ENCODE measurements around the gene CCNDBP1.
"Not testable (repeated sequence)": the region's sequence is repeated elsewhere in the genome, so short reads cannot be mapped to it uniquely, and the experiment has no call there.

The CCNDBP1 gene

DNA sequence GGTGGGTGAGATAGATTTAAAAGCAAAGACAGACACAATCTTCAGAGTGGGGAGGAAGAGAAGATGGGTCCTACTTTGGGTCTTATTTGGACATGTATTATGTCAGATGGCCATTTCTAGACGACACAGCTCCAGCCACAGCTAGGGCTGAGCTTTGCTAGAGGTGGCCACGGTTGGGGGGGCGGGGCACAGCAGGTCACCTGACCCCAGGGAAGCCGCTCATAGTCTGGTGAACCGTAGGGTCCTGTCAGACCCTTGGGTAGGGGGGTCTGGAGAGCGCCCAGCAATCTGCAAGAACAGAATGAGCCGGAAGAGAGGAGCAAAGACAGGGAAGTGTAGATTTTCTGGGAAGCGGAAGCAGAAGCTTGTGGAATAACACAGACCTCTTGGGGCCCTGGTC is 29.0 kb downstream of the CCNDBP1 start:
- Mint-ChIP-seq H3K27me3 (peaks cover 20 to 39% of the 10 kb centered on the region in 2 donors), H3K9me3 (no peaks in the 10 kb centered on the region), H3K36me3 (ENCODE audit: insufficient read depth) (peaks cover 3% of the 10 kb centered on the region), H3K27ac (no peak overlapping the region), H3K4me1 (ENCODE audit: low read depth in 2 of 2) (no peaks in the 10 kb centered on the region), H3K4me3 (no peak overlapping the region)
- ATAC-seq (replicated peaks) (no peak), DNase-seq (no peak)

DNA sequence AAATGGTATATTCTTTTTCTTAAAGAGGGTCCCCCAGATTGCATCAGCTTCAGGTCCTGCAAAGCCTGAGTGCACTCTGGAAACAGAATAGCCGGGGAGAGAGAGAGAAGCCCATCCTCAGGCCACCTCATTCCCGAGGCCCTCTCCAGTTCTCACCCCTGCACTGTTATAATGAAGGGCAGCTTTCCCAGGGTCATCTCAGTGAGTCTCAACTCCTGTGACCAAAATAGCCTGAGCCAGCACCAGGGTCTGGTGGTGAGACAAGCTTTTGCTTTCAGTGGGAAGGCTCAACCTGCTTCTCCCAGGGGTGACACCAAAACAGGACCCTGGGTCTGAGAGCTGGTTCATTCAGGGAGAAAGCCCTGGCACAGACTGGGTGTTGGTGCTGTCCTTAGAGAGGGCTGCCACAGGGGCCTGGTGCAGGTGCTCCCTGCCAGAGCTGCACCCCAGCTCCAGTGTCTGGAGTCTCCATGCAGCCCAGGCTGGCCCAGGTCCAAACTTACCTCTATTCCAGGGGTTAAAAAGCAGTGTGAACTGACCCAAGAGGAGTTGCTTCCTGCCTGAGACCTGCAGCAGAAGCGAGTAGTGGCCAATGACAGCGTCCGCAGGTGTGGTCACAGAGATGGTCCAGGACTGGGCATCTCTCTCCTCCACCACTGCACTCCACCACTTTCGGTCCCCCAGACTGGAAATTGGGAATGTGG is 29.5 kb downstream of the CCNDBP1 start:
- H3K9me3 Mint-ChIP-seq: no peaks in the 10 kb centered on the region
- DNase-seq: no peak
- no peak for ATAC-seq (replicated peaks)
- H3K4me1 Mint-ChIP-seq (ENCODE audit: low read depth in 2 of 2): no peaks in the 10 kb centered on the region
- H3K36me3 Mint-ChIP-seq (ENCODE audit: insufficient read depth): peaks cover 3% of the 10 kb centered on the region
- H3K4me3 Mint-ChIP-seq: no peak overlapping the region
- no peak overlapping the region for H3K27ac Mint-ChIP-seq
- H3K27me3 Mint-ChIP-seq: peaks cover 20 to 34% of the 10 kb centered on the region in 2 donors

DNA sequence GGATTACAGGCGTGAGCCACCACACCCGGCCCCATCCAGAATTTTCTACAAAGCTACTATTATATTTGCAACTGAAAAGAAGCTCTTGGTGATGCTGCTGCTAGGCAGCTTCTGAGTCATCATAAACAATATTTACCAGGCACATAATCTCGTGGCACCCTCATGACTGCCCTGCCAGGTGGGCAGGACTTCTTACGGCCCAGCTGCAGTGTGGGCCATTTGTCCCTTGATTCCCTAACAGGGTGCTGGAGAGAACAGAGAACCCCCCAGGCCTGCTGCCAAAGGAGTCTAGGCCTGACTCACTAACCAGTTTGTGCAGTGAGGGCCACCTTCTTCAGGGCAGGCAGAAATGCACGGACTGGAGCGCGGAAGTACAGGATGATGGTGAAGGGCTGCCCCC is 30.8 kb downstream of the CCNDBP1 start:
- no peak overlapping the region for H3K27ac Mint-ChIP-seq
- no peak for DNase-seq
- H3K27me3 Mint-ChIP-seq: peaks cover 18 to 34% of the 10 kb centered on the region in 2 donors

DNA sequence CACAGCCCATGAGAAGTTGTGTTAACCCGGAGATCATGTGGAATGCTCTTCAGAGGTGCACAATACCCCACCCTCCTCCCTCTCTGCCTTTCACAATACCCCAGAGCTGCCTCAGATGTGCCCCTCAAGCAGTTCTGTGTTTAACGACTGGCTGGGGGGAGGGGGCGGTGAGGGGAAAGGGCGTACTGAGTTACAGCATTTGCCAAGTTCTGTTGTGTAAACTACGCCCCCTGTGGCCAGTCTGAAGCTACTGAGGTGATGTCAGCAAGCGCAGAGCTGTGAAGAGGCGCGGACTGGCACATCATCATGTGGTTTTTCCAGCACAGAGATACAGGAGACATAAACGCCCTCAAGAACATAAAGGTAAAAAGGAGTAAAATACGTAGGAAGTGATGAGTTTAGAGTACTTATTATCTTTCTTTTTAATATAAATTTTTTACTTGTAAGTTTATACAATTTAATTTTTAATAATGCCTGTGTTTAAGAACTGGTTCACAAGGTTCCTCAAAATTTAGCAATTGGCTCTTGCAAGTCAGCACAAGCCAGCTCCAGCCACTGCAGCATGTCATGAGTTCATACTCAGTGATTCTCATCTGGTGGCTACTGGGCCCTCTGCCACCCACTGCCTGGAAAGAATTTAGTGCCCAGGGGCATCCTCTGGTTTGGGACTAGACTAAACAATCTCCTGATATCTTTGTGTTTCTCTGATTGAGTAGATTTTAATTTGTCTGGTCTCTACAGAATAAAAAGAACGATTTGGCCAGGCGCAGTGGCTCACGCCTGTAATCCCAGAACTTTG is 33.9 kb downstream of the CCNDBP1 start:
- Mint-ChIP-seq H3K27ac (no peak overlapping the region), H3K27me3 (peaks cover 19 to 33% of the 10 kb centered on the region in 2 donors), H3K9me3 (no peaks in the 10 kb centered on the region), H3K36me3 (ENCODE audit: insufficient read depth) (no peaks in the 10 kb centered on the region), H3K4me3 (no peak overlapping the region), H3K4me1 (ENCODE audit: low read depth in 2 of 2) (peaks cover 0 to 11% of the 10 kb centered on the region in 2 donors)
- ATAC-seq (replicated peaks): no peak
- no peak for DNase-seq

More for the DNA sequence above, 30.8 kb downstream of the CCNDBP1 start:
- ATAC-seq (replicated peaks): no peak
- no peaks in the 10 kb centered on the region for H3K36me3 Mint-ChIP-seq (ENCODE audit: insufficient read depth)
- no peak overlapping the region for H3K4me3 Mint-ChIP-seq
- H3K9me3 Mint-ChIP-seq: no peaks in the 10 kb centered on the region
- peaks cover 0 to 9% of the 10 kb centered on the region in 2 donors for H3K4me1 Mint-ChIP-seq (ENCODE audit: low read depth in 2 of 2)

DNA sequence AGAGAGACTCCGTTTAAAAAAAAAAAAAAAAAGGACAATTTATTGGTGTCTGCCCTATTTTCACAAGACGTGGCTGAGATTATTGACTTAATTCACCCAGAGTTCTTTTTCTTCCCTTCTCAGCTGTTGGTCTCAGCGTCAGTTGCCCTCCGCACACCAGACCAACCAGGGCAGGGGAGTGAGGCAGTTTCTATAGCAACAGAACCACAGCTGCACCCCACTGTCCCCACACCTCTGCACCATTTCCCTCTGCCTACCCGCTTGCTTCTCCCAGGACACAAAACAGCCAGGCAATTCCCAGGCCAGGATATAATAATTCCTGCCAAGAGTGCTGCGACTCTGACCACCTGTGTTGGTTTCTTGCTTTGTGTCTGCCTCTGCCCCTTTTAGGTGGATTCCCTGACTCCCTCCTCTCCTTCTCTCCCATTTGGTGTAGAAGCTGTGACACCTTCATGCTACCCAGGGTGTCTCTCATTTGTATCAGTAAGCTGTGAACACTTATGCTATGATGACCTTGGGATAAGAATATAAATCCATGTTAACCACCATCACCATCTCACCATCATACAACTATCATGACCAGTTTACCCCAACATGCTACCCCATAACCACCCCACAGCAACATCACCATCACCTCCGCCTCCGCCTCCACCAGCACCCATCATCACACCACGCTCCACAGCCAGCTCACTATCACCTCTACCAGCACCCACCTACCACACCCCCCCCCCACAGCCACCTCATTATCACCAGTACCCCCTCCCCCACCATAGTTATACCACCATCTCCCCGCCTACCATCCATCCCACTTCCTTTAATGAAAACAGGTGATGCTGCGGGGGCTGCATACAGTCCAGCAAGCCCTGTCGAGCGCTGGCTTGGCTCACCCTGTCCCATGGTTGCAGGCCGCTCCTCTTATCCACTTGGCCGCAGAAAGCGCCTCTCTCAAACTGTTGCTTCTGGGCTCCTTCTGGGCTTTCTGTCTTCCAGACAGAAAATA is 35.0 kb downstream of the CCNDBP1 start:
- H3K27ac Mint-ChIP-seq: peak overlapping the region in 1 of 2 donors; percentile 59
- peak; percentile 43 for ATAC-seq (replicated peaks)
- peak overlapping the region in 1 of 2 donors; percentile 30 for H3K4me3 Mint-ChIP-seq
- H3K27me3 Mint-ChIP-seq: peaks cover 19 to 40% of the 10 kb centered on the region in 2 donors
- peaks cover 0 to 11% of the 10 kb centered on the region in 2 donors for H3K4me1 Mint-ChIP-seq (ENCODE audit: low read depth in 2 of 2)
- H3K36me3 Mint-ChIP-seq (ENCODE audit: insufficient read depth): no peaks in the 10 kb centered on the region
- DNase-seq: peak in 1 of 3 experiments; percentile 15
- no peaks in the 10 kb centered on the region for H3K9me3 Mint-ChIP-seq

DNA sequence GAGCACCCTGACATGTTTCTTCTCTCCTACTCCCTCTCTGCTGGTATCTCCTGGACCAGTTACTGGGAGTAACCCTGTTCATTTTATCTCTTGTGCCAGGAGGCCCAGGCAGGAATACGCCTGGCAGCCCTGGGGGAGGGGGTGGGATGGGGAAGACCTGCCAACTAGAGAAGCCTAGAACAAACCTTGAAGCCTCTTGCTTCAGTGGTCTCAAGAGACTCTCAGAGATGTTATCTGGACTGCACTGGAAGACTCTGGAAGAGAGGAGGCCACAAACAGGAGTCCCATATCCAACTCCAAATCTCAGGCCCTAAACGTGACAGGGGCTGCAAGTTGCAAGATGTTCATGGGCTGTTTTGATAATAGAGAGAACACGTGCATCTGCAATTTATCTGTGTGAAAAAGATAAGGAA is 35.8 kb downstream of the CCNDBP1 start, which contains the start of gene EPB42:
Gene EPB42, minus strand, starts transcription at position 28 of the 413 bp plus-strand sequence. CDS start 193 bp downstream, outside the sequence.
- no peaks in the 10 kb centered on the region for H3K9me3 Mint-ChIP-seq

DNA sequence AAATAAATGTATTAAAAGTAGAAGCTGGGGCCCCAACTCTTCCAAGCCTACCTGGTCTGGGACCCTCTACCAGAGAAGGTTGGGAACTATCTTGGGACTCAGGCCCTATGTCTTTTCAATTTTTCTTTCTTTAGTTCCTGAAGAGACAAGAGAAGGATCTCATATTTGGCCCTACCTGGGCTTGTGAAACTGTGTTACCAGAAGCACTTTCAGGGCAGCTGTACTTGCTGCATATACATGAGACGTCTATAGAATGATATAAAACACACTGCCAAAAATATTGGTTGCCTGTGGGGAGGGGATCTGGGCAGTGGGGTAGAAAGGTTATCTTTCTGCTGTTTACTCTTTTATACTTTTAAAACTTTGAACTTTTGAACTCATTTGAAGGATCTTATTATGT is 36.2 kb downstream of the CCNDBP1 start:
- peaks cover 26 to 48% of the 10 kb centered on the region in 2 donors for H3K27me3 Mint-ChIP-seq
- no peak for ATAC-seq (replicated peaks)
- peak overlapping the region in 1 of 2 donors; percentile 11 for H3K27ac Mint-ChIP-seq
- H3K4me3 Mint-ChIP-seq: no peak overlapping the region
- H3K36me3 Mint-ChIP-seq (ENCODE audit: insufficient read depth): no peaks in the 10 kb centered on the region
- DNase-seq: no peak
- H3K4me1 Mint-ChIP-seq (ENCODE audit: low read depth in 2 of 2): peaks cover 5 to 18% of the 10 kb centered on the region in 2 donors
- no peaks in the 10 kb centered on the region for H3K9me3 Mint-ChIP-seq

More for the DNA sequence above, 35.8 kb downstream of the CCNDBP1 start, which contains the start of gene EPB42:
- H3K4me3 Mint-ChIP-seq: peak within 1 kb of the TSS in 1 of 2 donors; percentile 30
- ATAC-seq (replicated peaks): no peak
- no peak for DNase-seq
- peaks cover 5 to 17% of the 10 kb centered on the region in 2 donors for H3K4me1 Mint-ChIP-seq (ENCODE audit: low read depth in 2 of 2)
- no peaks in the 10 kb centered on the region for H3K36me3 Mint-ChIP-seq (ENCODE audit: insufficient read depth)
- H3K27ac Mint-ChIP-seq: peak within 1 kb of the TSS in 1 of 2 donors; percentile 59
- H3K27me3 Mint-ChIP-seq: peaks cover 24 to 47% of the 10 kb centered on the region in 2 donors

DNA sequence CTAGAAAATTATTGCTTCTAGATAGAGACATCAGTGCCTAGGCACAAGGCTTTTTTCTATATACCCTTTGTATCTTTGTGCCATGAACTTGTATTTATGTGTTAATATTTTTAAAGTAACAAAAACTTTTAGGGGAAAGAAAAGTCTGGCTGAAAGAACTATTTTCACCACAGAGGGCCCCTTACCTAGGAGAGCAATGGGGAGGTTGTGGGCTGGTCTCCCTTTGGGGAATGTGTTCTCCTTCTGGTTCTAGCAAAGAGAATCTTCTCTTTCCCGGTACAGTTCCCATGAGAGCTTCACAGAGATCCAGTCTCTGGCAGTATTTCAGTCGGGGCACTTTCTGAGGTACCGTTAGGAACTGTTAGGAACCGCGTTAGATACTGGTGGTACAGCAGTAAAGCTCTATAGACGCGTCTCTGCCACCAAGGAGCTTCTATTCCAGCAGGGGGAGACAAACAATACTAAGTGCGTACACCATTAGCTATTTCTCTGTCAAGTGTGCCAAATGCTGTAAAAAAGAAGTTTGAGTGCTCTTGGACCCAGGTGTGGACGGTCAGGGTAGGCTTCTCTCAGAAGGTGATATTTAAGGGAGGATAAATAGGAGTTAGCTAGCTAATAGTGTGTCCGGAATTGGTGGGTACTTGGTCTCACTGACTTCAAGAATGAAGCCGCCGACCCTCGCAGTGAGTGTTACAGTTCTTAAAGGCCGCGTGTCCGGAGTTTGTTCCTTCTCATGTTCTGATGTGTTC is 40.2 kb downstream of the CCNDBP1 start:
- H3K9me3 Mint-ChIP-seq: no peaks in the 10 kb centered on the region
- peaks cover 13 to 34% of the 10 kb centered on the region in 2 donors for H3K27me3 Mint-ChIP-seq
- no peaks in the 10 kb centered on the region for H3K36me3 Mint-ChIP-seq (ENCODE audit: insufficient read depth)
- no peak overlapping the region for H3K27ac Mint-ChIP-seq
- H3K4me1 Mint-ChIP-seq (ENCODE audit: low read depth in 2 of 2): peaks cover 5 to 14% of the 10 kb centered on the region in 2 donors
- DNase-seq: peak; percentile 28 to 48 (median 32)
- no peak overlapping the region for H3K4me3 Mint-ChIP-seq
- ATAC-seq (replicated peaks): peak; percentile 76

DNA sequence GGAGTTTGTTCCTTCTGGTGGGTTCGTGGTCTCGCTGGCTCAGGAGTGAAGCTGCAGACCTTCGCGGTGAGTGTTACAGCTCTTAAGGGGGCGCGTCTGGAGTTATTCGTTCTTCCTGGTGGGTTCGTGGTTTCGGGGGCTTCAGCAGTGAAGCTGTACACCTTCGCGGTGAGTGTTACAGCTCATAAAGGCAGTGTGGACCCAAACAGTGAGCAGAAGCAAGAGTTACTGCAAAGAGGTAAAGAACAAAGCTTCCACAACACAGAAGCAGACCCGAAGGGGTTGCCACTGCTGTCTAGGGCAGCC is 40.7 kb downstream of the CCNDBP1 start:
- not testable (repeated sequence) for H3K4me1 Mint-ChIP-seq (ENCODE audit: low read depth in 2 of 2); H3K27ac Mint-ChIP-seq; H3K4me3 Mint-ChIP-seq; H3K9me3 Mint-ChIP-seq; ATAC-seq (replicated peaks); DNase-seq; H3K36me3 Mint-ChIP-seq (ENCODE audit: insufficient read depth)
- peaks cover 10 to 29% of the 10 kb centered on the region in 2 donors for H3K27me3 Mint-ChIP-seq

DNA sequence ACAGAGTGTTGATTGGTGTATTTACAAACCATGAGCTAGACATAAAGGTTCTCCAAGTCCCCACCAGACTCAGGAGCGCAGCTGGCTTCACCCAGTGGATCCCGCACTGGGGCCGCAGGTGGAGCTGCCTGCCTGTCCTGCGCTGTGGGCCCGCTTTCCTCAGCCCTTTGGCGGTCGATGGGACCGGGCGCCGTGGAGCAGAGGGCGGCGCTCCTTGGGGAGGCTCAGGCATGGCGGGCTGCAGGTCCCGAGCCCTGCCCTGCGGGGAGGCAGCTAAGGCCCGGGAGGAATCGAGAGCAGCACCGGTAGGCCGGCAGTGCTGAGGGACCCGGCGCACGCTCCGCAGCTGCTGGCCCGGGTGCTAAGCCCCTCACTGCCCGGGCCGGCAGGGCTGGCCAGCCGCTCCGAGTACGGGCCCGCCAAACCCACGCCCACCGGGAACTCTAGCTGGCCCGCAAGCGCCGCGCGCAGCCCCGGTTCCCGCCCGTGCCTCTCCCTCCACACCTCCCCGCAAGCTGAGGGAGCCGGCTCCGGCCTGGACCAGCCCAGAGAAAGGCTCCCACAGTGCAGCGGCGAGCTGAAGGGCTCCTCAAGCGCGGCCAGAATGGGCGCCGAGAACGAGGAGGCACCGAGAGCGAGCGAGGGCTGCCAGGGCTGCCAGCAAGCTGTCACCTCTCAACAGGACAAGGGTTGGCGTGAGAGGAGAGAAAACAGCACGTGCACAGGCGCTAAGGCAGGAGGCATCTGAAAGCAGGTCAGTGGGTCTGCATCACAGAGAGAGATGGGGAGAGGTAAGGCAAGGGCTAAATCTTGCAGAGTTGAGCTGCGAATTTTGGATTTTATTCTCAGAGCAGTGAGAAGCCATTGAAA is 41.5 kb downstream of the CCNDBP1 start:
- DNase-seq (no peak), ATAC-seq (replicated peaks) (no peak)
- Mint-ChIP-seq H3K36me3 (ENCODE audit: insufficient read depth) (no peaks in the 10 kb centered on the region), H3K4me1 (ENCODE audit: low read depth in 2 of 2) (peaks cover 5 to 7% of the 10 kb centered on the region in 2 donors), H3K27me3 (peaks cover 7 to 22% of the 10 kb centered on the region in 2 donors), H3K4me3 (no peak overlapping the region), H3K27ac (no peak overlapping the region), H3K9me3 (no peaks in the 10 kb centered on the region)

DNA sequence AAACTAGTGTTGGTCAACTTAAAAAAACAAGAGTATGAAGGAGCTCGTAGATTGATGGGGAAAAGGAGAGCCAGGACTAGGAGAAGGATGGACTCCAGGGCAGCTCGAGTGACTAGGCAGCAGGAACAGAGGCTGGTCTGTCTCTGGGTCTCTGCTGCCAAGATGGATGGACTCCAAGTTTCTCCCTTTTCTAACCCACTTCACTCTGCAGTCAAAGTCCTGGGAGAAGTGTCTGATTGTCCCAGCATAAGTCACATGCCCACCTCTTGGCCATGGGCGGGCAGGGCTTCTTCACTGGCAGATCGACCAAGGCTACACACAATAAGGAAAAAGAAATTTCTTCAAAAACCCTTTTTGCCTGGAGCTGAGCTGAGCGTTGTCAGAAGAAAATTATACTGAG is 44.8 kb downstream of the CCNDBP1 start:
- ATAC-seq (replicated peaks): no peak
- Mint-ChIP-seq H3K27me3 (peaks cover 13 to 29% of the 10 kb centered on the region in 2 donors), H3K36me3 (ENCODE audit: insufficient read depth) (no peaks in the 10 kb centered on the region), H3K27ac (no peak overlapping the region), H3K4me3 (no peak overlapping the region), H3K9me3 (no peaks in the 10 kb centered on the region), H3K4me1 (ENCODE audit: low read depth in 2 of 2) (peaks cover 5 to 7% of the 10 kb centered on the region in 2 donors)
- no peak for DNase-seq

All from effector memory CD8-positive, alpha-beta T cell (primary cell).